HCT116 (cell line): ENCODE results near the gene MUSTN1. TPM values are rescaled to one million over a fixed set of nuclear protein-coding genes. Genes with fewer than 3 reads are reported as not detected.

ENCODE experiments used
- ATAC-seq: fragments of 200-7000 bp; cut with Tn5 transposase; 2 replicates; pipeline ENCODE4 v1.9.1; 2020; ENCODE audit warnings: mild to moderate bottlenecking, moderate library complexity
- BruUV-seq: library from RNA; stranded (reverse); fragments of 400-500 nt; replicated peaks from 2 replicates; lab custom pipeline; 2021; lab: Mats Ljungman, UMichigan
- CTCF ChIA-PET: fragments of 300-600 bp; sonication (Branson Sonifier 250); formaldehyde crosslinking; loops from one replicate; lab custom pipeline; 2021; ENCODE audit warnings: antibody characterized with exemption; lab: Charles Lee
- POLR2A ChIA-PET: fragments of 300-600, 350-600 bp; sonication (Branson Sonifier 250); formaldehyde crosslinking; loops from one replicate; lab custom pipeline; 2021; ENCODE audit warnings: antibody characterized with exemption; lab: Charles Lee
- RAD21 ChIA-PET, 2 experiments: fragments of 300-600 bp; sonication (Branson Sonifier 250); formaldehyde crosslinking; loops; one replicate each; lab custom pipeline; 2023; ENCODE audit warnings: low total read pairs in 2 of 2; ENCODE audit not compliant: uncharacterized antibody in 2 of 2, unreplicated experiment in 2 of 2, low non-redundant PET in 1 of 2; lab: Charles Lee
- DNase-seq: peaks from one replicate; pipeline ENCODE4 v3.0.0-alpha.2; 2010; ENCODE audit warnings: low read depth, low spot score
- H2AFZ ChIP-seq: fragments of 200-600 bp; shearing (Covaris generic), sonication (generic); 2 replicates; pipeline ENCODE4 v1.6.1; 2017; ENCODE audit warnings: low read depth, mixed run types, mixed read lengths, antibody characterized with exemption, low read length; ENCODE audit not compliant: poor library complexity, severe bottlenecking
- H3K27ac ChIP-seq: 2 replicates; pipeline ENCODE4 v1.5.1; 2012; ENCODE audit warnings: low read depth, low read length
- H3K27me3 ChIP-seq: fragments of 200-600 bp; sonication (generic); 2 replicates; pipeline ENCODE4 v1.6.1; 2016; ENCODE audit warnings: mixed run types, low read length, mixed read lengths; ENCODE audit not compliant: insufficient read depth
- H3K36me3 ChIP-seq, 2 experiments: fragments of 200-500 bp in 1 of 2; fragments of 200-600 bp in 1 of 2; sonication (Bioruptor generic) in 1 of 2; sonication (generic) in 1 of 2; 2 replicates each; pipeline versions ENCODE4 v1.5.1 to v1.6.1; 2014 to 2016; ENCODE audit warnings: low read length in 2 of 2, inconsistent platforms in 1 of 2, mixed read lengths in 1 of 2, mixed run types in 1 of 2; ENCODE audit not compliant: insufficient read depth in 2 of 2, control insufficient read depth in 1 of 2
- H3K4me1 ChIP-seq, 2 experiments: fragments of 200-600 bp in 1 of 2; sonication (generic) in 1 of 2; 2 replicates each; pipeline versions ENCODE4 v1.5.1 to v1.6.1; 2012 to 2017; ENCODE audit warnings: low read length in 2 of 2, inconsistent platforms in 1 of 2, mild to moderate bottlenecking in 1 of 2, mixed read lengths in 1 of 2, mixed run types in 1 of 2, moderate library complexity in 1 of 2; ENCODE audit not compliant: insufficient read depth in 2 of 2, control insufficient read depth in 1 of 2
- H3K4me2 ChIP-seq: fragments of 200-600 bp; sonication (generic); 2 replicates; pipeline ENCODE4 v1.6.1; 2017; ENCODE audit warnings: mixed run types, low read length, mixed read lengths
- H3K4me3 ChIP-seq, 2 experiments: fragments of 200-600 bp in 1 of 2; sonication (generic) in 1 of 2; replicated peaks in 1 of 2; 2 replicates each; pipeline ENCODE4 v1.5.1; 2011 to 2016; ENCODE audit warnings: low read length in 2 of 2, control low read depth in 1 of 2, low read depth in 1 of 2, mild to moderate bottlenecking in 1 of 2, mixed read lengths in 1 of 2, mixed run types in 1 of 2
- H3K79me2 ChIP-seq: fragments of 200-600 bp; sonication (generic); 2 replicates; pipeline ENCODE4 v1.6.1; 2017; ENCODE audit warnings: mild to moderate bottlenecking, mixed run types, low read length, moderate library complexity, mixed read lengths; ENCODE audit not compliant: insufficient read depth
- H3K9ac ChIP-seq: fragments of 200-600 bp; sonication (generic); 2 replicates; pipeline ENCODE4 v1.6.1; 2016; ENCODE audit warnings: low read length, mixed read lengths
- H3K9me2 ChIP-seq: fragments of 200-600 bp; sonication (generic), shearing (Covaris generic); 2 replicates; pipeline ENCODE4 v1.6.1; 2017; ENCODE audit warnings: mixed run types, mild to moderate bottlenecking, moderate library complexity; ENCODE audit not compliant: insufficient read depth
- H3K9me3 ChIP-seq, 2 experiments: fragments of 200-500 bp in 1 of 2; fragments of 200-600 bp in 1 of 2; sonication (Bioruptor generic) in 1 of 2; sonication (generic) in 1 of 2; 2 replicates each; pipeline ENCODE4 v1.6.1; 2014 to 2017; ENCODE audit warnings: low read length in 2 of 2, mixed read lengths in 2 of 2, inconsistent platforms in 1 of 2, low read depth in 1 of 2, mild to moderate bottlenecking in 1 of 2, mixed run types in 1 of 2, moderate library complexity in 1 of 2; ENCODE audit not compliant: control insufficient read depth in 1 of 2, insufficient read depth in 1 of 2
- H4K20me1 ChIP-seq: fragments of 200-600 bp; sonication (generic), shearing (Covaris generic); 2 replicates; pipeline ENCODE4 v1.6.1; 2017; ENCODE audit warnings: mixed run types, mild to moderate bottlenecking, moderate library complexity; ENCODE audit not compliant: insufficient read depth
- EZH2phosphoT487 ChIP-seq: fragments of 200-600 bp; IDR thresholded peaks from 2 replicates; pipeline ENCODE4 v1.6.1; 2018; ENCODE audit warnings: antibody characterized with exemption, borderline replicate concordance
- FOSL1 ChIP-seq: IDR thresholded peaks from 2 replicates; pipeline ENCODE4 v1.6.1; 2012; ENCODE audit warnings: low read depth
- REST ChIP-seq: IDR thresholded peaks from 2 replicates; pipeline ENCODE4 v1.6.1; 2012; ENCODE audit warnings: low read depth
- TCF7L2 ChIP-seq: IDR thresholded peaks from 2 replicates; pipeline ENCODE4 v1.7.0; 2011; ENCODE audit warnings: borderline replicate concordance, inconsistent platforms; ENCODE audit not compliant: insufficient read depth, insufficient read length; ENCODE audit errors: extremely low read depth
- intact Hi-C: fragments of 100-400 bp; cut with micrococcal nuclease; formaldehyde crosslinking; loops from 2 replicates; pipeline ENCODE4 v1.10.0; 2022
- total RNA-seq: library from RNA; stranded (reverse); gene quantifications from one replicate; pipeline ENCODE4 v1.2.1, GENCODE V29; 2021; ENCODE audit not compliant: unreplicated experiment

The MUSTN1 gene
- total RNA-seq, 1 experiment from 2014 or later: 0.44 TPM

- H3K4me3 ChIP-seq: no peak overlapping the region
- no peaks in the 10 kb centered on the region for H3K27me3 ChIP-seq
- CTCF ChIA-PET: no interaction called here
- RAD21 ChIA-PET: no interaction called here
- POLR2A ChIA-PET: no interaction called here
- TF ChIP-seq TCF7L2 (no peak), EZH2phosphoT487 (no peak)
- TF ChIP-seq, all 23 proteins: peak for 0
- H2AFZ ChIP-seq: no peak overlapping the region
- no peaks in the 10 kb centered on the region for H3K9me3 ChIP-seq
- ATAC-seq: no peak
- no peaks in the 10 kb centered on the region for H3K36me3 ChIP-seq
- H4K20me1 ChIP-seq: no peaks in the 10 kb centered on the region
- no peak overlapping the region for H3K27ac ChIP-seq
- H3K4me1 ChIP-seq: peaks cover 0 to 6% of the 10 kb centered on the region in 2 experiments; a peak in 1 of 4 replicates
- BruUV-seq: no TSS peak
- no peak overlapping the region for H3K9ac ChIP-seq
- no peaks in the 10 kb centered on the region for H3K9me2 ChIP-seq
- no peak for DNase-seq
- intact Hi-C loops: no loop called here
- H3K4me2 ChIP-seq: no peak overlapping the region
- no peaks in the 10 kb centered on the region for H3K79me2 ChIP-seq
These were observed 18.2 kb downstream of the MUSTN1 start for GRCh38 chr3:52816654-52817053.

GRCh38 chr3:52816199-52816598 lies 18.6 kb downstream of the MUSTN1 start:
- ChIA-PET RAD21 (no interaction called here), CTCF (no interaction called here), POLR2A (no interaction called here)
- peaks cover 0 to 6% of the 10 kb centered on the region in 2 experiments; a peak in 1 of 4 replicates for H3K4me1 ChIP-seq
- no peaks in the 10 kb centered on the region for H3K36me3 ChIP-seq
- ATAC-seq (no peak), DNase-seq (no peak)
- no peaks in the 10 kb centered on the region for H3K9me3 ChIP-seq
- no peak overlapping the region for H3K4me2 ChIP-seq
- no peaks in the 10 kb centered on the region for H4K20me1 ChIP-seq
- no peaks in the 10 kb centered on the region for H3K9me2 ChIP-seq
- no peak overlapping the region for H2AFZ ChIP-seq
- no peaks in the 10 kb centered on the region for H3K79me2 ChIP-seq
- no peak overlapping the region for H3K9ac ChIP-seq
- intact Hi-C loops: no loop called here
- H3K4me3 ChIP-seq: no peak overlapping the region
- H3K27ac ChIP-seq: no peak overlapping the region
- H3K27me3 ChIP-seq: no peaks in the 10 kb centered on the region
- BruUV-seq: no TSS peak
- TF ChIP-seq REST (no peak), FOSL1 (no peak)
